Common myeloid progenitor, CD34-positive (primary cell): ENCODE measurements around the gene BRINP3.

Source experiments
- CTCF ChIA-PET: fragments of 350-600 bp; sonication (Branson Sonifier 250); formaldehyde crosslinking; loops from one replicate; lab custom pipeline; 2021; ENCODE audit warnings: antibody characterized with exemption; lab: Charles Lee
- POLR2A ChIA-PET: fragments of 350-600 bp; sonication (Branson Sonifier 250); formaldehyde crosslinking; loops from one replicate; lab custom pipeline; 2021; ENCODE audit warnings: antibody characterized with exemption; lab: Charles Lee
- DNase-seq, 3 donors: peaks; one replicate each; pipeline versions ENCODE4 v3.0.0 to v3.0.0-alpha.2; 2013
- H3K27ac ChIP-seq, 2 experiments: 1 replicate in 1 of 2; 2 replicates in 1 of 2; pipeline ENCODE4 v1.7.0; 2013; ENCODE audit warnings: inconsistent platforms in 2 of 2, low read length in 2 of 2, mild to moderate bottlenecking in 2 of 2, low read depth in 1 of 2, moderate library complexity in 1 of 2; ENCODE audit not compliant: severe bottlenecking in 2 of 2, insufficient read depth in 1 of 2, poor library complexity in 1 of 2
- H3K27me3 ChIP-seq, 5 experiments: replicated peaks in 2 of 5; 1 replicate in 3 of 5; 2 replicates in 2 of 5; pipeline versions ENCODE4 v1.6.1 to v1.7.0; 2013; ENCODE audit warnings: low read length in 4 of 5, mild to moderate bottlenecking in 2 of 5, moderate library complexity in 2 of 5, inconsistent platforms in 1 of 5; ENCODE audit not compliant: insufficient read depth in 5 of 5, control insufficient read depth in 4 of 5
- H3K36me3 ChIP-seq, 4 experiments: 1 replicate in 2 of 4; 2 replicates in 2 of 4; pipeline versions ENCODE4 v1.6.1 to v1.7.0; 2013; ENCODE audit warnings: low read length in 3 of 4, control low read depth in 1 of 4, mild to moderate bottlenecking in 1 of 4; ENCODE audit not compliant: control insufficient read depth in 4 of 4, insufficient read depth in 4 of 4
- H3K4me1 ChIP-seq, 4 experiments: 1 replicate in 3 of 4; 2 replicates in 1 of 4; pipeline versions ENCODE4 v1.6.1 to v1.7.1; 2013; ENCODE audit warnings: low read length in 3 of 4, mild to moderate bottlenecking in 3 of 4, control low read depth in 1 of 4, inconsistent platforms in 1 of 4, moderate library complexity in 1 of 4; ENCODE audit not compliant: control insufficient read depth in 4 of 4, insufficient read depth in 4 of 4; ENCODE audit errors: control extremely low read depth in 1 of 4
- H3K4me3 ChIP-seq, 7 experiments: 1 replicate in 4 of 7; 2 replicates in 3 of 7; pipeline versions ENCODE4 v1.5.1 to v1.7.0; 2013; ENCODE audit warnings: mild to moderate bottlenecking in 7 of 7, low read length in 6 of 7, moderate library complexity in 6 of 7, inconsistent platforms in 2 of 7, low read depth in 2 of 7, control low read depth in 1 of 7; ENCODE audit not compliant: insufficient read depth in 4 of 7, control insufficient read depth in 1 of 7; ENCODE audit errors: extremely low read depth in 1 of 7
- H3K9me3 ChIP-seq, 5 experiments: 1 replicate in 4 of 5; 2 replicates in 1 of 5; pipeline versions ENCODE4 v1.6.1 to v1.7.1; 2013; ENCODE audit warnings: low read length in 4 of 5, mild to moderate bottlenecking in 2 of 5, inconsistent platforms in 1 of 5, low read depth in 1 of 5, moderate library complexity in 1 of 5; ENCODE audit not compliant: control insufficient read depth in 4 of 5, insufficient read depth in 2 of 5; ENCODE audit errors: control extremely low read depth in 1 of 5
- WGBS: methylation state at CpG from one replicate; pipeline ENCODE4 v1.1.5; 2013; ENCODE audit not compliant: insufficient coverage; 5-methylcytosine and 5-hydroxymethylcytosine counted together

Gene BRINP3

DNA sequence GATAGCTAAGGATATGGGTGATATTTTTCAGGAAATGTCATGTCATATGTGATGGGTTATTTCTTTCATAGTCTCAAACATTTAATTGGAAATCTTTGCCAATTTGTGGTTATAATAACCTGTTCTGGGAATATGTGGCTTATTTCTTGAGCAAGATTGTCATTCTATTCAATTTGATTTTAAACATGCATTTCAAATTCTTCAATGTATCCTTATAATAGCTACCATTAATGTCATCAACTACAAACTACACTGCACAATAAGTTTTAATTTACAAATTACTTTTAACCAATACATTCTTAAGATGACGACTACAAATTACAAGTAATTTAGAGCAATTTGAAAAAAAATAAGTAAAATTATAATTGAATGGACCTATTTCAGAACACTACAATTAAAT lies 164.9 kb downstream of the BRINP3 start:
- H3K4me3 ChIP-seq = no peak overlapping the region
- no peak overlapping the region for H3K27ac ChIP-seq
- no peak for DNase-seq
- CTCF ChIA-PET = no interaction called here
- H3K36me3 ChIP-seq = no peaks in the 10 kb centered on the region
- H3K4me1 ChIP-seq = peaks cover 0 to 8% (median 0%) of the 10 kb centered on the region in 4 experiments
- H3K27me3 ChIP-seq = no peaks in the 10 kb centered on the region
- POLR2A ChIA-PET = no interaction called here
- no peaks in the 10 kb centered on the region for H3K9me3 ChIP-seq
- WGBS = no CpG with 5 or more reads among the region's 1 CpG

DNA sequence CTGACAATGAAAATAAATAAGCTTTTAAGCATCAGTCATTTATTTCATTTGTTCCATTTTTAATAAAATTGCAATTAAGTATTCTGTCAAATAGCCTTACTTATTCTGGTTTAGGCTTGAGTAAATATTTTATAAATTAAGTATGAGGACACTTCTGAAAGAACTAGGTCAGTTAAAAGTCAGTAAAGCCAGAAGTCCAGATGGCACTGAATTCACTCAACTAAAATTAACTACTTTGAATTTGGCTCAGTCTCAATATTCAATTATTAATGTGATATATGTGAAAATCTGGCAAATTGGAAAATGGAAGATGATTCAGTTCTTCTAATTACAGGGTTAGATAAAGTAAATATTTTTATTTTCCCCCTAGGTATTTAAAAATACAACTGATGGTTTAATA lies 174.2 kb downstream of the BRINP3 start:
- no peaks in the 10 kb centered on the region for H3K4me1 ChIP-seq
- no peak for DNase-seq
- ChIA-PET CTCF (no interaction called here), POLR2A (no interaction called here)
- H3K4me3 ChIP-seq = no peak overlapping the region
- no peaks in the 10 kb centered on the region for H3K9me3 ChIP-seq
- no peaks in the 10 kb centered on the region for H3K36me3 ChIP-seq
- H3K27me3 ChIP-seq = no peaks in the 10 kb centered on the region
- H3K27ac ChIP-seq = no peak overlapping the region

DNA sequence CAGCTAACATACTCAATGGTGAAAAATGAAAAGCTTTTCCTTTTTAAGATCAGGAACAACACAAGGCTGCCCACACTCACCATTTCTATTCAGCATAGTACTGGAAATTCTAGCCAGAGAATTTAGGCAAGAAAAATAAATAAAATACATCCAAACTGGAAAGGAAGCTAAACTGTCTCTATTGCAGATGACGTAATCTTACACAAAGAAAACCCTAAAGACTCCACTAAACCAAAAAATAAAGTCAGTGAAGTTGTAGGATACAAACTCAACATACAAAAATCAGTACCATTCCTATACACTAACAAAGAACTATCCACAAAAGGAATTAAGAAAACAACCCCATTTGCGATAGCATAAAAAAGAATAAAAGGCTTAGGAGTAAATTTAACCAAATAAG lies 181.2 kb downstream of the BRINP3 start:
- ChIA-PET POLR2A (no interaction called here), CTCF (no interaction called here)
- no CpG with 5 or more reads among the region's 2 CpGs for WGBS

DNA sequence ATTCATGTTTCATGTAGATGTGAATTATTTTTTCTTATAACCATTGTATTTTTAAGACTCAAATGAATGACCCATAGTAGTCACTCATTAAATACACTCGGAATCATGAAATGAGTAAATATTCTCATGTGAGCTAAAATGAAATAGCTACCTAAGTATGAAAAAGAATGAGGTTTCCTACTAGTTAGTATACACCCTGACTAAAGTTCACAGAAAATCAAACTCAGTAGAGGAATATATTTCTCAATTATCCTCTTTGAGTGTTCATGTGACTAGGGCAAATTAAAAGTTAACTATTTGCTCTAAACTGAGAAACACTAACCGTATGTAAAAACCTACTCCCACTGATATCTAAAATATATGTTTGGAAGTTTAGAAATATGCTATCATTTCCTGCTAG lies 187.8 kb downstream of the BRINP3 start:
- no peaks in the 10 kb centered on the region for H3K4me1 ChIP-seq
- H3K4me3 ChIP-seq = no peak overlapping the region
- H3K27ac ChIP-seq = no peak overlapping the region
- no peaks in the 10 kb centered on the region for H3K36me3 ChIP-seq
- POLR2A ChIA-PET = no interaction called here
- DNase-seq = no peak
- no peaks in the 10 kb centered on the region for H3K27me3 ChIP-seq
- CTCF ChIA-PET = no interaction called here
- no CpG with 5 or more reads among the region's 2 CpGs for WGBS
- no peaks in the 10 kb centered on the region for H3K9me3 ChIP-seq

More for the DNA sequence above, 181.2 kb downstream of the BRINP3 start:
- Histone ChIP-seq H3K4me1 (no peaks in the 10 kb centered on the region), H3K27me3 (no peaks in the 10 kb centered on the region), H3K36me3 (no peaks in the 10 kb centered on the region), H3K4me3 (no peak overlapping the region), H3K27ac (no peak overlapping the region), H3K9me3 (no peaks in the 10 kb centered on the region)
- no peak for DNase-seq

DNA sequence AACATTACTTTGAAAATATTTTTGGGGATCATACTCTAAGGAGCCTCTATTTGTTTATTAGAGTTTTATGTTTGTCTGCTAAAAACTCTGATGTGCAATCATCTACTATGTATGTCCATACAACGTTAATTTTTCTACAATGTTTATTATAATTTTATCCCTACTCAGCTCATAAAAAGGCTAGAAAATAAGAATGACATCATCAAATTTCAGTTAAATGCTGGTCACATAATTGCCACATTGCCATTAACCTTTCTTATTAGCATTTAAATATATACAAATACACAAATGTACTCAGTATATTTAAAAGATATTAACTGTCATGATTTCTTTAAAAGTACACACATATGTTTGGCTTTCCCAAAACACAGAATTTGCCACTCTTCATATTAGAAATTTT lies 191.6 kb downstream of the BRINP3 start:
- ChIA-PET CTCF (no interaction called here), POLR2A (no interaction called here)
- no CpG with 5 or more reads among the region's 1 CpG for WGBS
- Histone ChIP-seq H3K4me1 (no peaks in the 10 kb centered on the region), H3K27me3 (no peaks in the 10 kb centered on the region), H3K27ac (no peak overlapping the region), H3K9me3 (no peaks in the 10 kb centered on the region), H3K36me3 (no peaks in the 10 kb centered on the region), H3K4me3 (no peak overlapping the region)
- no peak for DNase-seq

DNA sequence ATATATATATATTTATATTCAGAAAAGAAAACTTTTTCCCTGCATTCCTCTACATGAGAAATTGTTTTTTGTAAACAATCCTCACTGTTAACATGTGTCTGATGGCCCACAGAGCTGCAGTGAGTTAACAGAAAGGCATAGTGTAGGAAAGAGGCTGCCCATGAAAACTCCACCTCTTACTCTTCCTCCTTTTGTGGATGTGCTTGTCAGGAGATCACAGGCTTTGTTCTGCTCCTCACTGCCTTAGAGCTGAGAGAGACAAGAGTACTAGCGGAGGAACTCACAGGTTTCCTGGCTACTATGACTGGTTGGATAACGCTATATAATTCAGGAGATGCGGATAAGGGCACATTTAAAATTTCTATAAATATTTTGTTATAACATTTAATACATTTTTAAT lies 200.6 kb downstream of the BRINP3 start:
- Histone ChIP-seq H3K4me3 (no peak overlapping the region), H3K36me3 (no peaks in the 10 kb centered on the region), H3K27ac (no peak overlapping the region), H3K4me1 (no peaks in the 10 kb centered on the region), H3K9me3 (no peaks in the 10 kb centered on the region), H3K27me3 (no peaks in the 10 kb centered on the region)
- DNase-seq = no peak
- POLR2A ChIA-PET = no interaction called here
- CTCF ChIA-PET = no interaction called here
- no CpG with 5 or more reads among the region's 3 CpGs for WGBS

DNA sequence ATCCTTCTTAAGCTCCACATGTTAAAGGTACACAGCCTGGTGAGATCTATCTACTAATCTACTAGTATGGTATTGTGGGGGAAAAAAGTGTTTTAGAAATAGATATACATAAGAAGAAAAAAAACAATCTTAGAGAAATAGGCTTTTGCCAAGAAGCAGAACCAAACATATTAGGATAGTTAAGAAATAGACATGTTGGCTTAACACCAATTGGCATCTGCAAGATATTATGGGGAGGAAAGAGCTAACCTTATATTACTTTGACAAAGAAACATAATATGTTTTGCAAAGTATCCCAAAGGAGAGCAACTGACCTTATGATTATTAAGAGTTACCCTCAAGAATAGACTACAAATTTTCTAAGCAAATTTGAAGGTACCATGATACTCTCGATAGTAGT lies 202.9 kb downstream of the BRINP3 start:
- no peaks in the 10 kb centered on the region for H3K27me3 ChIP-seq
- no peaks in the 10 kb centered on the region for H3K4me1 ChIP-seq
- no peaks in the 10 kb centered on the region for H3K9me3 ChIP-seq
- DNase-seq = no peak
- ChIA-PET CTCF (no interaction called here), POLR2A (no interaction called here)
- no peak overlapping the region for H3K4me3 ChIP-seq
- no peak overlapping the region for H3K27ac ChIP-seq
- no peaks in the 10 kb centered on the region for H3K36me3 ChIP-seq
- WGBS = no CpG with 5 or more reads among the region's 1 CpG
